Breast epithelium (tissue), 3 donors: ENCODE data around the gene FSTL4.

Experiments used
- CTCF ChIP-seq, 3 donors: fragments of 450-650 bp; IDR thresholded peaks; one replicate each; pipeline ENCODE4 v1.5.1; 2016 to 2017; ENCODE audit warnings: antibody characterized with exemption in 3 of 3, mild to moderate bottlenecking in 3 of 3, moderate library complexity in 3 of 3
- POLR2A ChIP-seq: fragments of 450-650 bp; IDR thresholded peaks from one replicate; pipeline ENCODE4 v1.6.1; 2016; ENCODE audit warnings: antibody characterized with exemption, mild to moderate bottlenecking, moderate library complexity
- POLR2AphosphoS5 ChIP-seq, 3 donors: sonication (generic); formaldehyde crosslinking; IDR thresholded peaks; one replicate each; pipeline ENCODE4 v1.6.1; 2017; ENCODE audit warnings: antibody characterized with exemption in 3 of 3

GRCh38 chr5:133330956-133331355 is 281.4 kb downstream of the FSTL4 start:
- TF ChIP-seq CTCF (IDR thresholded peaks at IDR 0.05) = no peak
- no peak for TF ChIP-seq POLR2A
- no peak for TF ChIP-seq POLR2AphosphoS5 (IDR thresholded peaks at IDR 0.05)
